Epithelial cell of prostate (primary cell): ENCODE measurements around the gene EIF3D.
A peak's percentile ranks its signal among the peaks of the same experiment; 100 is the strongest.

Experiments
- DNase-seq: peaks from one replicate; pipeline ENCODE4 v3.0.0-alpha.2; 2011; ENCODE audit warnings: low read depth, low spot score
- H3K27ac ChIP-seq: fragments of 450-650 bp; 2 replicates; pipeline ENCODE4 v1.5.1; 2017; ENCODE audit warnings: mild to moderate bottlenecking

The EIF3D gene

DNA sequence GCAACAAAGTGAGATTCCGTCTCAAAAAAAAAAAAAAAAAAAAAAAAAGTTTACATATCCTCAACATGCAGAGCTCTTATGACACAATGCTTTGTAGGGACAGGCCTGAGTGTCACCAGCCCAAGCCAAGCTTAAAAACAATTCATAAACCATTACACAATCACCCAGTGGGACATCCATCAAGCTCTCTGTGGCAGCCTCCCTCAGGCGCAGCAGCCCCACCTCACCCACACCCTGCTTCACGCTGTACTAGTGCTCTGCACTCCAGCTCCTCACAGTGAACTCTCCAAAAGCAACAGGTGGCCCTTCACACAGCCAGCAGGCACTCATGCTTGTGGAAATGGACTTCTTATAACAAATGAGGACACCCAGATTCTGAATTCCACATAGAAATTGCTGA is 18.6 kb downstream of the EIF3D start:
- DNase-seq: no peak
- H3K27ac ChIP-seq: no peak overlapping the region

GRCh38 chr22:36507518-36508010 is 21.4 kb downstream of the EIF3D start:
- DNase-seq: no peak
- H3K27ac ChIP-seq: no peak overlapping the region

- H3K27ac ChIP-seq: no peak within 1 kb of the TSS
- DNase-seq: no peak
Observed at GRCh38 chr22:36506637-36507517, 22.1 kb downstream of the EIF3D start, which contains the start of gene FOXRED2. Gene FOXRED2, minus strand, starts transcription at chr22:36507040. Its CDS starts 618 bp downstream, at chr22:36506422.

- H3K27ac ChIP-seq: no peak overlapping the region
- DNase-seq: no peak
Observed at GRCh38 chr22:36505998-36506635, 22.8 kb downstream of the EIF3D start.

- H3K27ac ChIP-seq: no peak overlapping the region
Observed at GRCh38 chr22:36497910-36498665, 30.9 kb downstream of the EIF3D start.

DNA sequence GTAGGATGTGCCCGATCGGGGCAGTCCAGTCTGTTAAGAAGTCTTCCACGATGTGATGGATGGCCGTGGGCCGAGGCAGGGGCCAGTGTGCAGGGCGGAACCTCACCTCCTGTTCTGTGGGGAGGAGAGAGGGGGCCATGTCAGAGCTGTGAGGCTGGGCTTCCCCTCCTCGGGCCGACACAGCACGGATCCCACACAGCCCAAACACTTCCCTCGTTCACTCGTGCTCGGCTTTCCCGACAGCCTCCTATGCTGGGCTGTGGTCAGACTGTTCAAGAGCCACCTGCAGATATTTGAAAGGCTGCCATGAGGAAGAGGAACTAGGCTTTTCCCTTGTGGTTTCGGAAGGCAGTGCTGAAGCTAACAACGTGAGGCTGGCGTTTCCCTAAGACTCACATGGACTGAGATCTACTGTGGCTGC is 35.3 kb downstream of the EIF3D start:
- H3K27ac ChIP-seq: no peak overlapping the region
- no peak for DNase-seq

More at GRCh38 chr22:36497910-36498665, 30.9 kb downstream of the EIF3D start:
- DNase-seq: no peak

GRCh38 chr22:36492109-36492508 is 36.9 kb downstream of the EIF3D start:
- H3K27ac ChIP-seq: no peak overlapping the region
- no peak for DNase-seq

DNA sequence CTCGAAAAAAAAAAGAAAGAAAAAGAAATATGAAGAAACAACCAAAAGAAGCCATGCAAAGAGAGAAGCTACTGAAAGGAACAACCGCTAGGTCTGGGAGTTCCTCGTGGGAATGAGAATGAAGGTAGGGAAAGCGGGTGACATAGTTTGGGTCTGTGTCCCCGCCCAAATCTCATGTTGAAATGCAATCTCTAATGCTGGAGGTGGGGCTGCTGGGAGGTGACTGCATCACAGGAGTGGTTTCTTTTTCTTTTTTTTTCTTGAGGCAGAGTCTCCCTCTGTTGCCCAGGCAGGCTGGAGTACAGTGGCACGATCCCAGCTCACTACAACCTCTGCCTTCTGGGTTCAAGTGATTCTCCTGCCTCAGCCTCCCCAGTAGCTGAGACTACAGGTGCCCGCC is 37.8 kb downstream of the EIF3D start:
- DNase-seq: no peak
- H3K27ac ChIP-seq: no peak overlapping the region

DNA sequence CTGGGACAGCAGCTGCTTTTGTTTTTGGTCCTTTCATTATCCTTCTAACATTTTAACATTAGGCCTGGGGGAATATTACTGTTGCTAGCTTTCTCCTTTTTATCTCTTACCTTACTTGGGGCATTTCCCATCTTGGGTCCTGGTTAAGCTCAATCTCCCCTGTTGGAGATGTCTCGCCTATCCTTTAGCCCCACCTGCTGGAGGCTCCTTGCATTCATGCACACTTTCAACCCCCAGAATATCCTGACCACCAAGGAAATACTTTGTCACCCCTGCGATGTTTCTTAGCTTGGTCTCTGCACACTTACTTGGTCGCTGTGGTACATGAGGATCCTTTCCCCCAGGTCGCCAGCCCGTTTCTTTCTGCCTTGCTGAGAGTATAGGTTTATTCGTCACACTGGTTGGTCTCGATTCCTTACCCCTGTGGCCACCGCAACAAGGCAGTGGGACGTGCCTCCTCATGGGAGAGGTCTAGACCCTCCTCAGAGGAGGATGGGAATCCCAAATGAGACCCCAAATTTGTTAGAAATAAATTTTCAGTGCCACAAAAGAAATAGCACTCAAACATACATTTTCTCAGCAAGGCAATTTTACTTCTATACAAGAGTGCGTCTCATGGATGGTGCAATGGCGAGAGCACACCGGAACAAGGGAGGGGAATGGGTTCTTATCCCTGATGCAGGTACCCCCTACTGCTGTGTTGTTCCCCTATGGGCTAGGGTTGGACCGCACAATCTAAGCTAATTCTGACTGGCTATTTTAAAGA is 42.2 kb downstream of the EIF3D start:
- H3K27ac ChIP-seq: no peak overlapping the region
- DNase-seq: no peak

DNA sequence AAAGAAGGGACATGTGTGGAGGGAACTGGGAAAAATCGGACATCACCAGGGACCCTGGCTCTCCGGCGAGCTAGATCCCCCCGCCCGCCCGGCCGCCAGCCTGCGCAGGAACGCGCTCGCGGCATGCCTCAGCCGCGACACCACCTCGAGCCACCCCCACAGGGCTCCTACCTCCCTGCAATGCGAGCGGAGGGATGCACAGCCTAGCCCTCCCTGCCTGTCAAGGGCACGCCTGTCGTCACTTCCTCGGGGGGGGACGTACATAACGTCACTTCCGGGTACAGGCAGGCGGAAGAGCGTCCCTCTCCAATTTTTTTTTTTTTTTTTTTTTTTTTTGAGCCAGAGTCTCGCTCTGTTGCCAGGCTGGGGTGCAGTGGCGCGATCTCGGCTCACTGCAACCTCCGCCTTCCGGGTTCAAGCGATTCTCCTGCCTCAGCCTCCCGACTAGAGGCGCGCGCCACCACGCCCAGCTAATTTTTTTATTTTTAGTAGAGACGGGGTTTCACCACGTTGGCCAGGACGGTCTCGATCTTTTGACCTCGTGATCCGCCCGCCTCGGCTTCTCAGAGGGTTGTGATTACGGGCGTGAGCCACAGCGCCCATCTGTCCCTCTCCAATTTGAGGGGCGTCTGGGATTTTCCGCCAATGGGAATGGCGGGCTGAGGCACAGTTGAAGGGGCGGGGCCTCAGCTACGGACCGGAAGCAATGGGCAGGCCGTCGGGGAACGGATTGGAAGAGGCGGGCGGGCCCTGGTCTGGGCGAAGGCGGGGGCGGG is 47.4 kb downstream of the EIF3D start, which contains the start of gene TXN2:
TSS of gene TXN2 (minus strand) at position 248 of the 776 bp plus-strand sequence. CDS start 803 bp downstream, outside the sequence.
- DNase-seq: peak; percentile 85
- H3K27ac ChIP-seq: peak within 1 kb of the TSS; percentile 97

GRCh38 chr22:36480941-36481392 is 48.0 kb downstream of the EIF3D start:
- peak overlapping the region; percentile 97 for H3K27ac ChIP-seq
- DNase-seq: no peak

DNA sequence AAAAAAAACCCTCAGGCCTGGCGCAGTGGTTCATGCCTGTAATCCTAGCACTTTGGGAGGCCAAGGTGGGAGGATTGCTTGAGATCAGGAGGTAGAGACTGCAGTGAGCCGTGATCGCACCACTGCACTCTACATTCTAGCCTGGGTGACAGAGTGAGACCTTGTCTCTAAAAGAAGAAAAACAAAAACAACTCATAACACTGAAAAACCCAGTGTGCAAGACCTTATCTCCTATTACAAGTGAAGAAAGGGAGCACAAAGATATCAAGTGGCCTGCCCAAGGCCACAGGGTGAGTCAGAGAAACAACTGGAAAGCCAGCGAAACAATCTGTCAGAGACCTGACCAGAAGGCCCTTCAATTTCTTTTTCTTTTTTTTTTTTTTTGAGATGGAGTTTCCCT is 50.0 kb downstream of the EIF3D start:
- no peak for DNase-seq
- no peak overlapping the region for H3K27ac ChIP-seq

GRCh38 chr22:36475341-36475740 is 53.6 kb downstream of the EIF3D start:
- H3K27ac ChIP-seq: no peak overlapping the region
- no peak for DNase-seq

DNA sequence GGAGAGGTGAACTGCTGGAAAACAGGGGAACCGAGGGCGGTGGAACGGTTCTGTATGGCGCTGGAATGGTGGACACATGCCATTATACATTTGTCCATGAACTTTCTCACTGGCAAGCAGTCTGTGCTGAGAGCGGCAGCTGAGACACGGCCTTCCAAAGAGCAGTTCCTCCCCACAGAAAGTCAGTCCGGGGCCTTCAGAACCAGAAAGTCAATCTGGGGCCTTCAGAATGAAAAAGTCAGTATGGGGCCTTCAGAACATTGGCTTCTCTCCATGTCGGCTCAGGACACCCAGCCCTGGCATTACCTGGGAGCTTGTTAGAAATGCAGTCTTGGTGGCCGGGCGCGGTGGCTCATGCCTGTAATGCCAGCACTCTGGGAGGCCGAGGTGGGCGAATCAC is 56.3 kb downstream of the EIF3D start:
- DNase-seq: no peak
- H3K27ac ChIP-seq: no peak overlapping the region

GRCh38 chr22:36471341-36471821 is 57.6 kb downstream of the EIF3D start:
- DNase-seq: no peak
- H3K27ac ChIP-seq: peak overlapping the region; percentile 80

GRCh38 chr22:36470994-36471331 is 58.0 kb downstream of the EIF3D start:
- DNase-seq: no peak
- H3K27ac ChIP-seq: peak overlapping the region; percentile 80

DNA sequence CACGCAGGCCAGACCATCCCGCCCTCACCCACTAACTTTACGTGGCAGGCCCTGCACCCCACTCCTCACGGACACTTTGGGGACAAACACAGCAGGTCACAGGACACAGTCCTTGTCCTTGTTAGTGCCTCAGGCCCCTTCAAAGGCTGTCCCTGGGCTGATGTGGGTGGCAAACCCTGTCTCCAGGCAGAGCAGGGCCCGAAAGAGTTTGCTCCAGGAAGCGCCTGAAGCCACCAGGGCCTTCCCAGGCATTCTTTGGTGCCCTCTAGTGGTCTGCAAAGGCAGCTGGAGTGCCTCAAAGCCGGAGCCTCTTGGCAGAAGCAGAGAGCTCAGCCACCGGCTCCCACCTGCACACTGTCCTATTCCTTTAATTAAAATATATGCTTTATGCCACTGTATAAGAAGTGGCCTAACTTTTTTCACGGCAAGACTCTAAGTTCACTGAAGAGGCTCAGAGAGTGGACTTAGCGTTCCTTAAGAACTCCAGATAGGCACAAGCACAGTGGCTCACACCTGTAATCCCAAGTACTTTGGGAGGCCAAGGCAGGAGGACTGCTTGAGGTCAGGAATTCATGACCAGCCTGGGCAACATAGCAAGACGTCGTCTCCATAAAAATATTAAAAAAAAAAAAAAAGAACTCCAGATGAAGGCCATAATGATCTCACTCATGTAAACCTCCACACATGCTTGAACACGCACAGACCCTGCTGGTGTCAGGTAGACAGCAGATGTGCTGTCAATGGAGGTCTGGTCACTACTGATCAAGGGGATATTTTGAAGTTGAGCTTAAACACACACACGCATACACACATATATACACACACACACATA is 58.6 kb downstream of the EIF3D start:
- H3K27ac ChIP-seq: peak overlapping the region; percentile 80
- peak; percentile 61 for DNase-seq

DNA sequence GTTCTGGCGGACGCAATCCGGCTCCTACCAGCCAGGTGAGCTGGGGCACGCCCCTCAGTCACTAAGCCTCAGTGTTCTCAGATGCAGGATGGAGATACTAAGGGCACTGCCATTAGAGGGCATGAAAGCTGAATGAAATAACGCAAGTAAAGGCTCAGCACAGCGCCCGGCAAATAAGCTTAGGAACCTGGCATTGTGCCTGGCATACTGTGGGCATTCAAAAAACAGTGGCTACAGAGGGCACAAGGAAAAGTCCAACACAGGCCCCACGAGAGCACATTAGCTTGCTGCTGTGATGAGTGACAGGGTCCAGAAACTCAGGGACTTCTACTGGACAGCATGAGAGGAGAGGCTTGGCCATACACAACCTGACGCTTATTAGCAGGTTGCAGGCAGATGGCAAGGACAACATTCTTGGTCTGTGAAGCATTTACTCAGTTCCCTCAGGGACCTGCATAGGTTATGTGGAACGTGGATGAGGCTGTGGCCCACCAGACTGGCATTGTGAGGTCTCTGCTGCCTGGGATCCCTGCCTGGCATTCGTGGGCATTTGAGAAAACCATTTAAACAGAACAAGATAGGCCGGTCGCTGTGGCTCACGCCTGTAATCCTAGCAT is 59.8 kb downstream of the EIF3D start:
- DNase-seq: no peak
- no peak overlapping the region for H3K27ac ChIP-seq
